ENCODE measurements around the gene VRK3.
A peak's percentile ranks its signal among the peaks of the same experiment; 100 is the strongest.

The VRK3 gene

GRCh38 chr19:50044922-50045321 is 19.8 kb upstream of the VRK3 start:
- Mint-ChIP-seq H3K9me3 (peaks cover 22% of the 10 kb centered on the region), H3K4me1 (peaks cover 12% of the 10 kb centered on the region), H3K27ac (no peak overlapping the region), H3K27me3 (no peaks in the 10 kb centered on the region), H3K4me3 (no peak overlapping the region), H3K36me3 (peaks cover 86% of the 10 kb centered on the region)
- no peak for ATAC-seq

- no peak for ATAC-seq
- Mint-ChIP-seq H3K27me3 (no peaks in the 10 kb centered on the region), H3K36me3 (peaks cover 96% of the 10 kb centered on the region), H3K4me3 (no peak overlapping the region), H3K9me3 (peaks cover 22% of the 10 kb centered on the region), H3K4me1 (peaks cover 5% of the 10 kb centered on the region), H3K27ac (no peak overlapping the region)
Observed at GRCh38 chr19:50043967-50044366, 18.8 kb upstream of the VRK3 start.

DNA sequence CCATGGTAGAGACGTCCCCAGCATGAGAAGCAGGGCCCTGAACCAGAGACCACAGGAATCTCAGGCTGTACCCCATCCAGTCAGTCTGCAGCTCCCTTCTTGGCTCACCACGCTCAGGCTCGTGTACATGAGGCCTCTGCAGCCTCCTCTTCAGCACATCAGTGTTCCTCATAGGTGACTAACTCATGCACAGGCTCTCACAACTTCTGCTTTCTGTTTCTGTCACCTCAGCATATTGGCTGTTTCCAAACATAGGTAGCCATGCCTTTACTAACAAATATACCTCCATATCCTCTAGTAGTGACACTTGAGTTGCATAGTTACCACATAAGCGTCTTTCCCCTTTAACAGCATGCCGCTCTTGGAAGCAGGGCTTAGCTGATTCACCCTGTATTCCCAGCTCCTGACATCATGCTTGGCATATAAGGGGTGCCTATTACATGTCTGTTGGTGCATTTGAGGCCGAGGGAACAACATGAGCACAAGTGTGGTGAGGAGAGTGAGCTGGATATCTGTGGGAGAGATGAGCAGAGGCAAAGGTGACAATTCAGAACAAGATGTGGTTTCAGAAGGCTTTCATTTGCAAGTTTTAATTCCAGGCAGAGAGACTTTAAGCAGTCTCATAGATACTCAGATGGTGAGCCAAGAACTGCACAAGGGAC is 17.3 kb upstream of the VRK3 start:
- Mint-ChIP-seq H3K9me3 (peaks cover 20% of the 10 kb centered on the region), H3K27ac (no peak overlapping the region)

GRCh38 chr19:50040967-50041366 is 15.8 kb upstream of the VRK3 start:
- H3K36me3 Mint-ChIP-seq = peaks cover 89% of the 10 kb centered on the region

More for the DNA sequence above, 17.3 kb upstream of the VRK3 start:
- H3K4me3 Mint-ChIP-seq = no peak overlapping the region
- peaks cover 5% of the 10 kb centered on the region for H3K4me1 Mint-ChIP-seq
- ATAC-seq = no peak
- peaks cover 90% of the 10 kb centered on the region for H3K36me3 Mint-ChIP-seq
- no peaks in the 10 kb centered on the region for H3K27me3 Mint-ChIP-seq

GRCh38 chr19:50039968-50040367 is 14.8 kb upstream of the VRK3 start:
- peaks cover 16% of the 10 kb centered on the region for H3K9me3 Mint-ChIP-seq
- no peak overlapping the region for H3K4me3 Mint-ChIP-seq
- peaks cover 89% of the 10 kb centered on the region for H3K36me3 Mint-ChIP-seq
- no peak overlapping the region for H3K27ac Mint-ChIP-seq
- no peaks in the 10 kb centered on the region for H3K27me3 Mint-ChIP-seq
- no peak for ATAC-seq
- peaks cover 5% of the 10 kb centered on the region for H3K4me1 Mint-ChIP-seq

More at GRCh38 chr19:50040967-50041366, 15.8 kb upstream of the VRK3 start:
- peaks cover 19% of the 10 kb centered on the region for H3K9me3 Mint-ChIP-seq
- no peak overlapping the region for H3K4me3 Mint-ChIP-seq
- H3K27me3 Mint-ChIP-seq = no peaks in the 10 kb centered on the region
- H3K27ac Mint-ChIP-seq = no peak overlapping the region
- H3K4me1 Mint-ChIP-seq = peaks cover 5% of the 10 kb centered on the region
- ATAC-seq = no peak

DNA sequence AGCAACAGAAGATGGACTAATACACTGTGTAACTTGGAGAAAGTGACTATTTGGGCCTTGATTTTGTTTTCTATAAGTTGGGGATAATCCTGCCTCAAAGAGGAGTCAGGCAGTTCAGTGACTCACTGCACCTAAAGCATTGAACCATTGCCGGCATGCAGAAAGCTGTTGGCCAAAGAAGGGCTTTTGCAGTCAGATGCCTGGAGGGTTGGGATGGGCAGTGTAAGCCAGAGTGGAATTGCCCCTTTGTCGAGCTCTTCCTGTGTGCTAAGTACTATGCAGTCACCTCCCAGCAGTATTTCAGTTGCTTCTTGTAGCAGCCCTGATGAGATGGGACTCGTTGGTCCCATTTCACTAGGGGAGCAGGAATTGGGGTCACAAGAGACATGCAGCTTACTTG is 11.7 kb upstream of the VRK3 start:
- Mint-ChIP-seq H3K36me3 (peaks cover 89% of the 10 kb centered on the region), H3K4me3 (no peak overlapping the region), H3K4me1 (peaks cover 4% of the 10 kb centered on the region)

DNA sequence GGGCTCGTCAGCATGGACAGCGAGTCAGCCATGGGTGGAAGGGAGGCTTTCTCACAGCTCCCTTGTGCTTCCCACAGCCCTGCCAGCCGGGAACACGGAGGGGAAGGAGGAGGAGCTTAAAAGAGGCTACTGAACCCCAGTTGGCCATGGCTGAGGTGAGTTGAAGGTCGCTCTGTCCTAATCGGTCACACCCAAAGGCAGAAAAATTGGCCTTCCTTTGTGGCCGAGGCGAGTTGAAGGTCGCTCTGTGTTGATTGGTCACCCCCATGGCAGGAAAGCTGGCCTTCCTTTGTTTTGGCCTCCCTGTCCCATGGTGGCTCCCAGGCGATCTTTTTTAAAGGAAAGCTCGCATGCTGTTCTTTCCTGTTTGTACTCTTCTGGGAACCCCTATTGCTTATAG is 5.8 kb upstream of the VRK3 start:
- Mint-ChIP-seq H3K4me3 (no peak overlapping the region), H3K4me1 (peaks cover 24% of the 10 kb centered on the region), H3K27ac (no peak overlapping the region), H3K36me3 (peaks cover 58% of the 10 kb centered on the region), H3K27me3 (no peaks in the 10 kb centered on the region), H3K9me3 (peaks cover under 1% of the 10 kb centered on the region)
- ATAC-seq = no peak

More for the DNA sequence above, 11.7 kb upstream of the VRK3 start:
- no peaks in the 10 kb centered on the region for H3K9me3 Mint-ChIP-seq
- no peak for ATAC-seq
- no peaks in the 10 kb centered on the region for H3K27me3 Mint-ChIP-seq
- no peak overlapping the region for H3K27ac Mint-ChIP-seq

GRCh38 chr19:50030225-50030624 is 5.1 kb upstream of the VRK3 start:
- Mint-ChIP-seq H3K27me3 (no peaks in the 10 kb centered on the region), H3K27ac (no peak overlapping the region), H3K4me3 (no peak overlapping the region), H3K4me1 (peaks cover 28% of the 10 kb centered on the region), H3K9me3 (peaks cover 2% of the 10 kb centered on the region), H3K36me3 (peaks cover 55% of the 10 kb centered on the region)
- no peak for ATAC-seq

- Mint-ChIP-seq H3K27me3 (no peaks in the 10 kb centered on the region), H3K27ac (peak overlapping the region; percentile 92), H3K4me3 (peak overlapping the region; percentile 99), H3K4me1 (peaks cover 46% of the 10 kb centered on the region), H3K36me3 (peaks cover 24% of the 10 kb centered on the region), H3K9me3 (peaks cover 2% of the 10 kb centered on the region)
- no peak for ATAC-seq
Observed at GRCh38 chr19:50026550-50026906, 1.4 kb upstream of the VRK3 start.

- ATAC-seq = peak; percentile 89
- peak within 1 kb of the TSS; percentile 92 for H3K27ac Mint-ChIP-seq
- peaks cover 45% of the 10 kb centered on the region for H3K4me1 Mint-ChIP-seq
- no peaks in the 10 kb centered on the region for H3K27me3 Mint-ChIP-seq
- peak within 1 kb of the TSS; percentile 99 for H3K4me3 Mint-ChIP-seq
- H3K9me3 Mint-ChIP-seq = peaks cover 2% of the 10 kb centered on the region
- H3K36me3 Mint-ChIP-seq = peaks cover 18% of the 10 kb centered on the region
Observed at GRCh38 chr19:50025794-50026549, 800 bp upstream of the VRK3 start, which contains the start of gene ZNF473. Gene ZNF473 (plus strand): TSS chr19:50026005. CDS start chr19:50031083, 5,078 bp downstream.

GRCh38 chr19:50024719-50025021 is 502 bp downstream of the VRK3 start:
- peak; percentile 0 for ATAC-seq
- Mint-ChIP-seq H3K27ac (peak overlapping the region; percentile 92), H3K4me1 (peaks cover 45% of the 10 kb centered on the region), H3K4me3 (peak overlapping the region; percentile 99), H3K9me3 (peaks cover 2% of the 10 kb centered on the region), H3K27me3 (no peaks in the 10 kb centered on the region), H3K36me3 (peaks cover 25% of the 10 kb centered on the region)

- Mint-ChIP-seq H3K9me3 (peaks cover 2% of the 10 kb centered on the region), H3K4me3 (no peak overlapping the region), H3K27me3 (no peaks in the 10 kb centered on the region), H3K27ac (no peak overlapping the region), H3K4me1 (peaks cover 45% of the 10 kb centered on the region), H3K36me3 (peaks cover 25% of the 10 kb centered on the region)
- ATAC-seq = no peak
Observed at GRCh38 chr19:50022823-50023222, 2.3 kb downstream of the VRK3 start.

GRCh38 chr19:50020481-50020880 is 4.7 kb downstream of the VRK3 start:
- Mint-ChIP-seq H3K27me3 (no peaks in the 10 kb centered on the region), H3K4me3 (no peak overlapping the region), H3K4me1 (peaks cover 24% of the 10 kb centered on the region), H3K27ac (no peak overlapping the region), H3K36me3 (peaks cover 27% of the 10 kb centered on the region), H3K9me3 (no peaks in the 10 kb centered on the region)
- ATAC-seq = no peak

GRCh38 chr19:50016225-50016807 is 8.9 kb downstream of the VRK3 start:
- Mint-ChIP-seq H3K36me3 (peaks cover 58% of the 10 kb centered on the region), H3K4me3 (no peak overlapping the region), H3K9me3 (no peaks in the 10 kb centered on the region), H3K27ac (no peak overlapping the region), H3K27me3 (no peaks in the 10 kb centered on the region), H3K4me1 (peaks cover under 1% of the 10 kb centered on the region)
- ATAC-seq = no peak

DNA sequence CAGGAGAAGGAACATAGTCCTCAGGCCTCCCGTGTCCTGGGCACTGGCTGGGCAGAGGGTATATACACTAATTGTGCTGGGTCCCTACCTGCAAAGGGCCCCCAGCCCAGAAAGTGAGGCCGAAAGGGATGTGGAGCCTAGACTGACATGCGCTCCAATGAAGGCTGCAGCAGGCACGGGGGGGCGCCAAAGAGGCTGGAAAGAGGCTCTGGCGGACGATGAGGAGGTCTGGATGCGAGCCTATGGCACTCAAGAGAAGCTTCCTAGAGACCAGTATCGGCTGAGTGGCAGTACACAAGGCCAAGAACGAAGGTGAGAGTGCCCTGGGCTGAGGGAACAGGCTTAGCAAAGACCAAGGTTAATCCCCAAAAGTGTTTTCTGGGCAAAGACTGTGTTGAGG is 16.6 kb downstream of the VRK3 start:
- Mint-ChIP-seq H3K27me3 (no peaks in the 10 kb centered on the region), H3K4me3 (no peak overlapping the region), H3K9me3 (no peaks in the 10 kb centered on the region), H3K27ac (no peak overlapping the region), H3K36me3 (peaks cover 79% of the 10 kb centered on the region), H3K4me1 (peaks cover 25% of the 10 kb centered on the region)
- no peak for ATAC-seq

- no peak overlapping the region for H3K4me3 Mint-ChIP-seq
- no peak for ATAC-seq
- peaks cover 25% of the 10 kb centered on the region for H3K4me1 Mint-ChIP-seq
- no peak overlapping the region for H3K27ac Mint-ChIP-seq
- H3K27me3 Mint-ChIP-seq = no peaks in the 10 kb centered on the region
- H3K9me3 Mint-ChIP-seq = no peaks in the 10 kb centered on the region
- H3K36me3 Mint-ChIP-seq = peaks cover 77% of the 10 kb centered on the region
Observed at GRCh38 chr19:50007947-50008346, 17.2 kb downstream of the VRK3 start.
